KOPT-K1 (cell line): Measurements from ENCODE around the gene EML3.
A peak's percentile ranks its signal among the peaks of the same experiment; 100 is the strongest.
"Not testable (repeated sequence)": the region's sequence is repeated elsewhere in the genome, so short reads cannot be mapped to it uniquely, and the experiment has no call there.

Experiments used
- H3K27ac ChIP-seq: fragments of 200-600 bp; sonication (generic); 2 replicates; pipeline ENCODE4 v1.5.1; 2016; ENCODE audit warnings: antibody characterized with exemption, mild to moderate bottlenecking, low read depth, low read length; ENCODE audit not compliant: poor library complexity, severe bottlenecking
- H3K36me3 ChIP-seq: fragments of 200-600 bp; sonication (generic); 2 replicates; pipeline ENCODE4 v1.5.1; 2017; ENCODE audit warnings: antibody characterized with exemption, mild to moderate bottlenecking, low read length, moderate library complexity; ENCODE audit not compliant: insufficient read depth
- H3K9me3 ChIP-seq: fragments of 200-600 bp; sonication (generic); 2 replicates; pipeline ENCODE4 v1.5.1; 2017; ENCODE audit warnings: antibody characterized with exemption, low read length, mild to moderate bottlenecking; ENCODE audit not compliant: insufficient read depth, poor library complexity, severe bottlenecking

The EML3 gene

GRCh38 chr11:62593434-62594044 lies 19.0 kb downstream of the EML3 start:
- Histone ChIP-seq H3K27ac (no peak overlapping the region), H3K36me3 (peaks cover 67% of the 10 kb centered on the region), H3K9me3 (no peaks in the 10 kb centered on the region)

- Histone ChIP-seq H3K36me3 (peaks cover 66% of the 10 kb centered on the region), H3K27ac (peak overlapping the region; percentile 82), H3K9me3 (no peaks in the 10 kb centered on the region)
These were observed 19.6 kb downstream of the EML3 start for GRCh38 chr11:62592989-62593421.

GRCh38 chr11:62592146-62592815 lies 20.3 kb downstream of the EML3 start:
- H3K36me3 ChIP-seq: peaks cover 66% of the 10 kb centered on the region
- no peaks in the 10 kb centered on the region for H3K9me3 ChIP-seq
- peak overlapping the region; percentile 82 for H3K27ac ChIP-seq

DNA sequence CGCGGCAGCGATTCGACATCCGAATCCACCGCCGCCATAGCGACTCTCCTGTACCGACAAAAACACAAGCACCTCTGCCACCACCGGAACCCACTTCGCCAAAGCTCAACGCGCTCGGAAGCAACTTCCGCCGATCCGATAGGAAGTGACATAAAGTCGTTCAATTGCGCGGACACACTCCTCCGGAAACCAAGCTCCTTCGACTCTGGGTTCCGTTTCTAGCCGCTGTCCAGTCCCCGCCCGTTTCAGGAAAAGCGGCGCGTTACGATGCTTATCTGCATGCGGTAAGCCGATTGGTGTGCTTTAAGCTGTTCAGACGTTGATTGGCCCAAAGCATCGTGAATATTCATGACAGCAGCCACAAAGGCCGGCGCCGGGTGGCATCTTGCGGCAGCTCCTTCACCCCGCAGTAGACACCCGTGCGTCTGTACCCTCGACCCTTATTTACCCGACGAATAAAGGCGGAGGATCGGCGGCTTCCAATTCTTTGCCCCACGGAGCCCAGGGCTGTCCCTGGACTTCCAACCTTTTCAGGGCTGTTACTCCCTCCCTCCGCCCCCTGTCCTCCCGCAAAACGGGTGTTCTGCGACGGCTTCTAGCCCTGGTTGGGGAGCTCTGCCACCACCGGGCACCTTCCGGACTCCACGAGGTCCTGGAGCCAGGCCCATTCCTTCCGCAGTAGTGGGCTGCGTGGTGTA lies 21.0 kb downstream of the EML3 start, which contains the start of gene TUT1:
TSS of gene TUT1 (minus strand) at position 76 of the 698 bp plus-strand sequence. CDS start at position 38, 38 bp downstream.
- Histone ChIP-seq H3K27ac (peak within 1 kb of the TSS; percentile 82), H3K36me3 (peaks cover 66% of the 10 kb centered on the region), H3K9me3 (no peaks in the 10 kb centered on the region)

GRCh38 chr11:62588966-62589637 lies 23.5 kb downstream of the EML3 start:
- H3K36me3 ChIP-seq: peaks cover 61% of the 10 kb centered on the region
- H3K27ac ChIP-seq: no peak overlapping the region
- H3K9me3 ChIP-seq: no peaks in the 10 kb centered on the region

DNA sequence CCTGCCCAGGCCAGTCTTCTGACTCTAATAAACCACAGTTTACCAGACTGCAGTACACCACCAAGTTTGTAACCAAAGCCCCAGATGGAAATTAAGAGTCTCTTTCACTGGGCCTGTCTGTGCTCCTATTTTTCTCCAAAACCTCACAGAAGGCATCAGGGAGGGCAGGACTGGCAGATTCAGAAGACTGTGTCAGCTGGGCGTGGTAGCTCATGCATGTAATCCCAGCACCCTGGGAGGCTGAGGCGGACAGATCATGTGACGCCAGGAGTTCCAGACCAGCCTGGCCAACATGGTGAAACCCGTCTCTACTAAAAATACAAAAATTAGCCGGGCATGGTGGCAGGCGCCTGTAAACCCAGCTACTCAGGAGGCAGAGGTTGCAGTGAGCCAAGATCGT lies 27.2 kb downstream of the EML3 start:
- H3K36me3 ChIP-seq: peaks cover 75% of the 10 kb centered on the region
- not testable (repeated sequence) for H3K27ac ChIP-seq

DNA sequence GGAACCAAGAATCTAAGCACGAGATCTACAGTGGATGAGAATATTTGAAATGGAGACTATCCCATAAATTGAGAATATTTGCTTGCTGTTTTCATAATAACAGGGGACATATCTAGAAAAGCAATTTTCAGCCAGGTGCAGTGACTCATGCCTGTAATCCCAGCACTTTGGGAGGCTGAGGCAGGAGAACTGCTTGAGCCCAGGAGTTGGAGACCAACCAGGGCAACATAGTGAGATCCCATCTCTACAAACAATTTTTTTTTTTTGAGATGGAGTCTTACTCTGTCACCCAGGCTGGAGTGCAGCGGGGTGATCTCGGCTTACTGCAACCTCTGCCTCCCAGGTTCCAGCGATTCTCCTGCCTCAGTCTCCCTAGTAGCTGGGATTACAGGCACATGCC lies 30.8 kb downstream of the EML3 start:
- peaks cover 88% of the 10 kb centered on the region for H3K36me3 ChIP-seq
- not testable (repeated sequence) for H3K27ac ChIP-seq, H3K9me3 ChIP-seq

More for the DNA sequence above, 27.2 kb downstream of the EML3 start:
- H3K9me3 ChIP-seq: not testable (repeated sequence)

- peaks cover 88% of the 10 kb centered on the region for H3K36me3 ChIP-seq
- no peaks in the 10 kb centered on the region for H3K9me3 ChIP-seq
- no peak overlapping the region for H3K27ac ChIP-seq
These were observed 31.4 kb downstream of the EML3 start for GRCh38 chr11:62580959-62581715.

DNA sequence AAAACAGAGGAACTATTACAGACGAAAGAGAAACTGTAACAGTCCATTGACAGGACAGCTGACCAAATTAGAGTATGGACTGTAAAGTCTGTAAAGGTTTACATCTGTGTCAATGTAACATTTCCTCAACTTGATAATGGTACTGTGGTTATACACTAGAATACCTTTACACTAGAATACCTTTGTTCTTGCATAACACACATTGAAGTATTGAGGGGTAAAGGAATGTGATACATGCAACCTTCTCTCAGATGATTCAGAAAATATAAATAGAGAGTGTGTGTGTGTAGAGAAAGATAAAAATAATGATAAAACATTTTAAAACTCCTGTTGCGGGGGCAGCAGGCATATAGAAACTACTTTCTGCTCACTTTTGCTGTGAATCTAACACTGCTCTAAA lies 33.3 kb downstream of the EML3 start:
- H3K36me3 ChIP-seq: peaks cover 83% of the 10 kb centered on the region
- no peak overlapping the region for H3K27ac ChIP-seq
- no peaks in the 10 kb centered on the region for H3K9me3 ChIP-seq

DNA sequence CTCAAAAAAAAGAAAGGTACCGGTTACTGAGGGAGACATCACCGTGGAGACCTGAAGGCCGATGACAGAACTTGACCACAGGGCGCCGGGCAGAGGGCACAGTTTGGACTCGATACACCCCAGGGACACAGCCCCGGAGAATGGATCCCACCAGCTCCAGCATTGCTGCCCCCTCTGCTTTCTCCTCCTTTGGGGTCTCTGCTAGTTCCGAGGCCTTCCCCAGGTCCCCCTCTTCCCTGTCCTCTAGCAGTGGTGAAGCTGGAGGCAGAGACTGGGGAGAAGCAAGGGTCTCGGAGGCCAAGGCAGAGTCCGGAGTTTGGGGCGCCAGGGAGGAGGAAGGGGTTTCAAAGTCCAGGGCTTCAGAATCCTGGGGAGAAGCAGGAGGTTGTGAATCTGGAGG lies 34.0 kb downstream of the EML3 start:
- Histone ChIP-seq H3K27ac (no peak overlapping the region), H3K36me3 (peaks cover 76% of the 10 kb centered on the region), H3K9me3 (no peaks in the 10 kb centered on the region)

- no peaks in the 10 kb centered on the region for H3K9me3 ChIP-seq
- no peak overlapping the region for H3K27ac ChIP-seq
- H3K36me3 ChIP-seq: peaks cover 72% of the 10 kb centered on the region
These were observed 35.4 kb downstream of the EML3 start for GRCh38 chr11:62577046-62577714.

DNA sequence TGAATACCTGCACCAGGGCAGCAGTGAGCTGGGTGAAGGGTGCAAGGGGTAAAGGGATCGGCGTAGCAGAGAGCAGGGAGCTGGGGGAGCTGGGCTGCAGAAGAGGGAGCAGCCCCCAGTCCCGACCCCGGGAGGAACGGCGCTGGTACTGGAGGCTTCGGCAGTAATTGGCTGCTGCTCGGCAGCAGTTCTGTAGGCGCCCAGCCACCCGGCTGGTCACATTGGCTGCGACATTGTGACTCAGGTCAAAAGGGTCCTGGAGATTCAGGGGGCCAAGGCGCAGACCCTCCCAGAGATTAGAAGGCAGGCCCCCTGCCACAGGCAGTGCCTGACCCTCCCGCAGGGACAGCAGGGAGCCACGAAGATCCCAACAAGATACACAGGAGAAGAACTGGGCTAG lies 36.7 kb downstream of the EML3 start:
- no peaks in the 10 kb centered on the region for H3K9me3 ChIP-seq
- no peak overlapping the region for H3K27ac ChIP-seq
- H3K36me3 ChIP-seq: peaks cover 73% of the 10 kb centered on the region

DNA sequence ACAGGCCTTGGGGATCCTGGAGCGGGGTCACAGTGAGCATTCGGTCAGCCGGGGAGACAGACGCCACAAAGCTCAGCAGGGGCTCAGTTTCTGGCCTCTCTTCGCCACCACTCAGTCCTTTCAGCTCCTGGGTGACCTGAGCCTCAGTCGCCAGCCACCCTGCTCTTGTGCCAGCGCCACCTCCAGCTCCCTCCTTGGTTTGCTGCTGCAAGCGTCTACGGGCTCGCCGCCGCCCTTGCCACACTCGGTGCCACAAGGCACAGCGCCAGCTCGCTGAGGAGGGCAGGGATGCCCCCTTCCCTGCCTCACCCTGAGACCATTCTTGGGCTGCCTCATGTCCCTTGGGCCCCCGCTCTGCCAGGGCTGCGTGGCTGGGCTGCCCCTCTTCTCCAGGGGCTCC lies 37.4 kb downstream of the EML3 start:
- H3K36me3 ChIP-seq: peaks cover 74% of the 10 kb centered on the region
- peak overlapping the region; percentile 81 for H3K27ac ChIP-seq
- H3K9me3 ChIP-seq: no peaks in the 10 kb centered on the region
